PC-9 (cell line): ENCODE measurements around the gene CAMTA1. TPM values are rescaled to one million over a fixed set of nuclear protein-coding genes. Genes with fewer than 3 reads are reported as not detected.
"Not testable (repeated sequence)": the region's sequence is repeated elsewhere in the genome, so short reads cannot be mapped to it uniquely, and the experiment has no call there.

Experiments used
- BruUV-seq: library from RNA; stranded (reverse); fragments of 400-500 nt; replicated peaks from 2 replicates; lab custom pipeline; 2021; lab: Mats Ljungman, UMichigan
- CTCF ChIA-PET: fragments of 300-600 bp; sonication (Branson Sonifier 250); formaldehyde crosslinking; loops from one replicate; lab custom pipeline; 2022; ENCODE audit warnings: antibody characterized with exemption; lab: Charles Lee
- POLR2A ChIA-PET: fragments of 300-600 bp; sonication (Branson Sonifier 250); formaldehyde crosslinking; loops from one replicate; lab custom pipeline; 2022; ENCODE audit warnings: antibody characterized with exemption; ENCODE audit not compliant: unreplicated experiment; lab: Charles Lee
- DNase-seq, 2 experiments: peaks; one replicate each; pipeline versions ENCODE4 v3.0.0 to v3.0.0-alpha.2; 2015 to 2022; ENCODE audit warnings: mixed read lengths in 1 of 2
- H2AFZ ChIP-seq: fragments of 200-600 bp; sonication (generic); 2 replicates; pipeline ENCODE4 v1.8.1; 2017; ENCODE audit warnings: antibody characterized with exemption
- H3F3A ChIP-seq: fragments of 200-600 bp; sonication (generic); 2 replicates; pipeline ENCODE4 v1.8.1; 2017; ENCODE audit warnings: antibody characterized with exemption, mild to moderate bottlenecking, low read depth; ENCODE audit not compliant: insufficient read depth
- H3K27ac ChIP-seq: fragments of 200-600 bp; sonication (generic); 2 replicates; pipeline ENCODE4 v1.6.1; 2016; ENCODE audit warnings: mixed run types
- H3K27me3 ChIP-seq: fragments of 200-600 bp; sonication (generic); 2 replicates; pipeline ENCODE4 v1.6.1; 2016; ENCODE audit warnings: low read depth, mixed run types; ENCODE audit not compliant: insufficient read depth
- H3K36me3 ChIP-seq: fragments of 200-600 bp; sonication (generic); 2 replicates; pipeline ENCODE4 v1.6.1; 2016; ENCODE audit warnings: low read depth, mixed run types
- H3K4me1 ChIP-seq: fragments of 200-600 bp; sonication (generic); replicated peaks from 2 replicates; pipeline ENCODE4 v1.6.1; 2016; ENCODE audit warnings: mixed run types; ENCODE audit not compliant: insufficient read depth
- H3K4me2 ChIP-seq: fragments of 200-600 bp; sonication (generic); 2 replicates; pipeline ENCODE4 v1.6.1; 2017; ENCODE audit warnings: mixed run types
- H3K4me3 ChIP-seq: fragments of 200-600 bp; sonication (generic); 2 replicates; pipeline ENCODE4 v1.6.1; 2016; ENCODE audit warnings: mixed run types
- H3K79me2 ChIP-seq: fragments of 200-600 bp; sonication (generic); 2 replicates; pipeline ENCODE4 v1.6.1; 2017; ENCODE audit warnings: low read depth, mixed run types
- H3K9me2 ChIP-seq: fragments of 200-600 bp; sonication (generic); 2 replicates; pipeline ENCODE4 v1.8.1; 2017; ENCODE audit warnings: mild to moderate bottlenecking; ENCODE audit not compliant: insufficient read depth
- H3K9me3 ChIP-seq: fragments of 200-600 bp; sonication (generic); 2 replicates; pipeline ENCODE4 v1.8.1; 2016; ENCODE audit warnings: low read depth; ENCODE audit not compliant: insufficient read depth
- H4K20me1 ChIP-seq: fragments of 200-600 bp; sonication (generic); 2 replicates; pipeline ENCODE4 v1.8.1; 2017; ENCODE audit not compliant: insufficient read depth
- CTCF ChIP-seq: fragments of 200-600 bp; sonication (generic); conservative IDR thresholded peaks from 2 replicates; pipeline ENCODE4 v1.6.1; 2017; ENCODE audit warnings: mixed run types, antibody characterized with exemption, mild to moderate bottlenecking, moderate library complexity
- EZH2 ChIP-seq: fragments of 200-600 bp; sonication (generic); IDR thresholded peaks from 2 replicates; pipeline ENCODE4 v1.8.0; 2017; ENCODE audit warnings: antibody characterized with exemption, low read depth
- intact Hi-C: fragments of 100-400 bp; cut with micrococcal nuclease; formaldehyde crosslinking; loops from one replicate; pipeline ENCODE4 v1.10.0; 2022; ENCODE audit not compliant: unreplicated experiment
- total RNA-seq: library from RNA; stranded (reverse); gene quantifications from 2 replicates; pipeline ENCODE4 v1.2.3, GENCODE V29; 2021

CAMTA1 gene
- total RNA-seq, 1 experiment from 2014 or later: 72.3 TPM

GRCh38 chr1:7596126-7596965 lies 811.1 kb downstream of the CAMTA1 start:
- H3F3A ChIP-seq: no peaks in the 10 kb centered on the region
- no peaks in the 10 kb centered on the region for H3K9me3 ChIP-seq
- H3K36me3 ChIP-seq: no peaks in the 10 kb centered on the region
- H3K27me3 ChIP-seq: peaks cover 41% of the 10 kb centered on the region
- no peaks in the 10 kb centered on the region for H3K9me2 ChIP-seq
- no peaks in the 10 kb centered on the region for H3K79me2 ChIP-seq
- no peak overlapping the region for H2AFZ ChIP-seq
- DNase-seq: no peak
- H3K4me1 ChIP-seq: no peaks in the 10 kb centered on the region
- no TSS peak for BruUV-seq
- CTCF ChIA-PET: no interaction called here
- no peaks in the 10 kb centered on the region for H4K20me1 ChIP-seq
- H3K27ac ChIP-seq: no peak overlapping the region
- POLR2A ChIA-PET: no interaction called here
- no peak overlapping the region for H3K4me3 ChIP-seq
- TF ChIP-seq CTCF (no peak), EZH2 (no peak)
- intact Hi-C loops: no loop called here
- no peak overlapping the region for H3K4me2 ChIP-seq

DNA sequence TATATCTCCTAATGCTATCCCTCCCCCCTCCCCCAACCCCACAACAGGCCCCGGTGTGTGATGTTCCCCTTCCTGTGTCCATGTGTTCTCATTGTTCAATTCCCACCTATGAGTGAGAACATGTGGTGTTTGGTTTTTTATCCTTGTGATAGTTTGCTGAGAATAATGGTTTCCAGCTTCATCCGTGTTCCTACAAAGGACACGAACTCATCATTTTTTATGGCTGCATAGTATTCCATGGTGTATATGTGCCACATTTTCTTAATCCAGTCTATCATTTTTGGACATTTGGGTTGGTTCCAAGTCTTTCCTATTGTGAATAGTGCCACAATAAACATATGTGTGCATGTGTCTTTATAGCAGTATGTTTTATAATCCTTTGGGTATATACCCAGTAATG lies 812.8 kb downstream of the CAMTA1 start:
- H3K36me3 ChIP-seq, DNase-seq, H3K79me2 ChIP-seq, H3K4me2 ChIP-seq, H4K20me1 ChIP-seq, H3K9me2 ChIP-seq, BruUV-seq, H3K27ac ChIP-seq, intact Hi-C loops, H3K9me3 ChIP-seq, POLR2A ChIA-PET, H3F3A ChIP-seq, CTCF ChIA-PET, H2AFZ ChIP-seq, H3K4me3 ChIP-seq, H3K4me1 ChIP-seq: not testable (repeated sequence)
- H3K27me3 ChIP-seq: peaks cover 25% of the 10 kb centered on the region

- H3K27me3 ChIP-seq, H3K27ac ChIP-seq, POLR2A ChIA-PET, H3K4me2 ChIP-seq, H3K79me2 ChIP-seq, H4K20me1 ChIP-seq, intact Hi-C loops, CTCF ChIA-PET, H3K9me3 ChIP-seq, H3F3A ChIP-seq, H3K4me3 ChIP-seq, DNase-seq, H3K9me2 ChIP-seq, H3K36me3 ChIP-seq, H3K4me1 ChIP-seq, H2AFZ ChIP-seq, BruUV-seq: not testable (repeated sequence)
These were observed 819.7 kb downstream of the CAMTA1 start for GRCh38 chr1:7604906-7605305.

- Histone ChIP-seq H3F3A (no peaks in the 10 kb centered on the region), H3K27me3 (0 out of 2 replicates have a peak, but pooled peaks cover under 1% of the 10 kb centered on the region), H3K9me3 (no peaks in the 10 kb centered on the region), H3K79me2 (no peaks in the 10 kb centered on the region), H3K27ac (no peak overlapping the region), H3K36me3 (no peaks in the 10 kb centered on the region), H3K4me2 (no peak overlapping the region), H4K20me1 (no peaks in the 10 kb centered on the region), H3K4me3 (no peak overlapping the region), H2AFZ (no peak overlapping the region), H3K4me1 (no peaks in the 10 kb centered on the region), H3K9me2 (no peaks in the 10 kb centered on the region)
- POLR2A ChIA-PET: no interaction called here
- BruUV-seq: no TSS peak
- DNase-seq: no peak
- no peak for TF ChIP-seq EZH2
- no peak for TF ChIP-seq CTCF
- intact Hi-C loops: no loop called here
- CTCF ChIA-PET: no interaction called here
These were observed 820.8 kb downstream of the CAMTA1 start for GRCh38 chr1:7606096-7606495.
